Measurements from ENCODE around the gene SPHK2. TPM values are rescaled to one million over a fixed set of nuclear protein-coding genes. Genes with fewer than 3 reads are reported as not detected.
A peak's percentile ranks its signal among the peaks of the same experiment; 100 is the strongest.

SPHK2 gene
- total and polyA plus RNA-seq, 2 of the 8 experiments (the other 6 are each of a cell fraction or from before 2014, with no cell fraction given): 43.9 to 60.9 TPM

DNA sequence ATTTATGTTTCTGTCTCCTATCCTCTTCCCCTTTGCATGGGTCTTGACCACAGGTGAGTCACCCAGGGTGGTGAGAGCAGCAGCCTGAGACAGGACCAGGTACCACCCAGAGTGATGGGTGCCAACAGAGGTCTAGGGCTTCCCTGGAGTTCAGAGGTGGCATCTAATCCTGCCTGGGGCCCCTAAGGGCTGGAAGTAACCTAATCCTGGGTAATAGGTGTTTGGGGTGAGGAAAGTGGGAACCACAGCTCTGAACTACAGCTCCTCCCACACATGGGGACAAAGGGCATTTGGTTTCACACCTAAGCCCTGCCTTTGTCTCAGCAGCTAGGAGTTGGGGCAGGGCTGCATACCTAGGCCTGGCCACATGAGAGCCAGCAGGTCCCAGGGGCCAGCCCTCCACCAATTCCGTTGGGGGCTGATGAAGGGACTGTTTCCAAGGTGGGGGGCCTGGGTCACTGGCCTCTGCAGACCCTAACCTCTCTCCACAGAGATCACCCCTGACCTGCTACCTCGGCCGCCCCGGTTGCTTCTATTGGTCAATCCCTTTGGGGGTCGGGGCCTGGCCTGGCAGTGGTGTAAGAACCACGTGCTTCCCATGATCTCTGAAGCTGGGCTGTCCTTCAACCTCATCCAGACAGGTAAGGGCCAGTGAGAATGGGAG is 8.0 kb downstream of the SPHK2 start:
- H2BK20ac ChIP-seq (ENCODE audit: low read length): no peak overlapping the region
- H3K14ac ChIP-seq (ENCODE audit: insufficient read length): no peak overlapping the region
- no peak overlapping the region for H2BK5ac ChIP-seq (ENCODE audit: low read depth, low read length)
- H4K8ac ChIP-seq (ENCODE audit: extremely low read depth, insufficient read depth, low read length): no peak overlapping the region; the same call in 1 of the 2 replicates
- FAIRE-seq: no peak
- H2AK5ac ChIP-seq (ENCODE audit: low read depth, low read length): no peak overlapping the region
- no peak overlapping the region for H2AFZ ChIP-seq (ENCODE audit: low read length)
- peaks cover 2 to 11% of the 10 kb centered on the region in 2 experiments for H4K20me1 ChIP-seq (replicated peaks in 1 of 2; ENCODE audit: control insufficient read depth in 1 of 2, insufficient read depth in 2 of 2, low read length in 2 of 2)
- ChIA-PET POLR2A (ENCODE audit: partially characterized antibody) (interaction anchor here (1.0 to 30.9 kb wide), 5 partner anchors 15 to 255 kb away, joined by 3 to 788 read pairs (median 3); partner anchors contain the start of genes CA11, FAM83E, RPL18 and SPACA4), CTCF (ENCODE audit: partially characterized antibody) (interaction anchor here (0.8 to 1.5 kb wide), 3 partner anchors 11 to 18 kb away, joined by 4 to 5 read pairs (median 5); partner anchors contain the start of gene CA11)
- no peaks in the 10 kb centered on the region for H3K27me3 ChIP-seq (replicated peaks in 1 of 4; ENCODE audit: control insufficient read depth in 3 of 4, extremely low read depth in 1 of 4, insufficient read depth in 3 of 4, low read length in 3 of 4)
- no peaks in the 10 kb centered on the region for H3K9me3 ChIP-seq (ENCODE audit: insufficient read depth in 2 of 2, low read depth in 1 of 2, low read length in 1 of 2)
- H4K5ac ChIP-seq (ENCODE audit: insufficient read length, low read depth, low read length): no peak overlapping the region
- peaks cover 0 to 27% (median 18%) of the 10 kb centered on the region in 4 experiments; a peak in 6 of 7 replicates for H3K4me1 ChIP-seq (replicated peaks in 1 of 4; ENCODE audit: control insufficient read depth in 3 of 4, insufficient read depth in 4 of 4, low read length in 3 of 4)
- H3K4me2 ChIP-seq (ENCODE audit: insufficient read depth in 1 of 2, low read depth in 2 of 2, low read length in 2 of 2): no peak overlapping the region; a peak in 1 of 4 replicates
- H3K4me3 ChIP-seq (ENCODE audit: extremely low read depth in 1 of 4, insufficient read depth in 2 of 4, low read depth in 3 of 4, low read length in 4 of 4): no peak overlapping the region
- no peak overlapping the region; the same call in 1 of the 2 replicates for H3K18ac ChIP-seq (ENCODE audit: extremely low read depth, low read length)
- H3K36me3 ChIP-seq (ENCODE audit: control insufficient read depth in 2 of 4, insufficient read depth in 4 of 4, low read length in 3 of 4): peaks cover 0 to 11% (median 1%) of the 10 kb centered on the region in 4 experiments; a peak in 1 of 8 replicates
- no peak overlapping the region for H3K27ac ChIP-seq (ENCODE audit: low read depth, low read length)
- no peak overlapping the region for H4K91ac ChIP-seq (replicated peaks; ENCODE audit: insufficient read length, low read length)
- no peak overlapping the region for H3K9ac ChIP-seq (replicated peaks in 1 of 4; ENCODE audit: extremely low read depth in 1 of 4, low read depth in 3 of 4, low read length in 3 of 4)
- no peak overlapping the region for H3K56ac ChIP-seq (replicated peaks; ENCODE audit: insufficient read length, low read depth, low read length)
- no peak overlapping the region for H3K4ac ChIP-seq (replicated peaks; ENCODE audit: insufficient read length, low read depth, low read length)
- H3K79me2 ChIP-seq (ENCODE audit: control insufficient read depth in 1 of 2, insufficient read depth in 2 of 2, low read length in 2 of 2): peaks cover 0 to 13% of the 10 kb centered on the region in 2 experiments; a peak in 3 of 4 replicates
- no peak overlapping the region for H2BK12ac ChIP-seq (ENCODE audit: low read depth, low read length)
- H2BK15ac ChIP-seq (ENCODE audit: low read length): peak overlapping the region; percentile 88; the same call in 1 of the 2 replicates
- no peak overlapping the region for H2BK120ac ChIP-seq (replicated peaks; ENCODE audit: low read depth, low read length)
- WGBS, 2 experiments (ENCODE audit: extremely low coverage in 1 of 2, insufficient coverage in 1 of 2, insufficient read length in 1 of 2, insufficient replicate concordance in 2 of 2, low coverage in 1 of 2, low lambda C conversion rate in 2 of 2, missing lambda C conversion rate in 1 of 2): 88% methylated on average over 6 of the region's 6 CpGs; no CpG with 5 or more reads in 1 of the 2 experiments
- DNase-seq (ENCODE audit: low read depth in 1 of 2, low spot score in 2 of 2): no peak
- H3K79me1 ChIP-seq (ENCODE audit: low read depth, low read length): no peaks in the 10 kb centered on the region
- peaks cover 22% of the 10 kb centered on the region for H3K23me2 ChIP-seq (ENCODE audit: low read depth, low read length)
- no peak overlapping the region for H3K23ac ChIP-seq (ENCODE audit: insufficient read length)
- no peak for TF ChIP-seq CBX8 (IDR thresholded peaks at IDR 0.05; ENCODE audit: borderline replicate concordance, low read depth, low read length)
- peak in 1 of 2 experiments; percentile 16; a peak in 1 of 3 replicates for TF ChIP-seq POLR2A (IDR thresholded peaks at IDR 0.05; ENCODE audit: control extremely low read depth in 1 of 2, low read depth in 2 of 2, low read length in 2 of 2)
- TF ChIP-seq TEAD4 (IDR thresholded peaks at IDR 0.05; ENCODE audit: low read depth, low read length): no peak
- TF ChIP-seq SIX5 (IDR thresholded peaks at IDR 0.05; ENCODE audit: low read depth, low read length): no peak
- no peak for TF ChIP-seq CEBPB (IDR thresholded peaks at IDR 0.05; ENCODE audit: low read depth, low read length)
- TF ChIP-seq SUZ12 (IDR thresholded peaks at IDR 0.05; ENCODE audit: low read length): no peak
- no peak for TF ChIP-seq RBBP5 (IDR thresholded peaks at IDR 0.05; ENCODE audit: borderline replicate concordance, low read depth, low read length)
- TF ChIP-seq, protein P1, sequence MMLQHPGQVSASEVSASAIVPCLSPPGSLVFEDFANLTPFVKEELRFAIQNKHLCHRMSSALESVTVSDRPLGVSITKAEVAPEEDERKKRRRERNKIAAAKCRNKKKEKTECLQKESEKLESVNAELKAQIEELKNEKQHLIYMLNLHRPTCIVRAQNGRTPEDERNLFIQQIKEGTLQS (IDR thresholded peaks at IDR 0.05; ENCODE audit: insufficient read depth, low read depth, low read length): no peak
- no peak for TF ChIP-seq CTBP2 (IDR thresholded peaks at IDR 0.05; ENCODE audit: borderline replicate concordance, insufficient read depth, insufficient read length, low read length)
- TF ChIP-seq RXRA (IDR thresholded peaks at IDR 0.05; ENCODE audit: insufficient read depth, low read depth, low read length): no peak
- TF ChIP-seq TAF1 (IDR thresholded peaks at IDR 0.05; ENCODE audit: low read depth, low read length): no peak
- no peak for TF ChIP-seq TAF7 (optimal IDR thresholded peaks at IDR 0.05; ENCODE audit: borderline replicate concordance, low read depth, low read length)

All from H1 (cell line).